GM19238 (cell line): ENCODE measurements around the gene ACOT8.
"Not testable (repeated sequence)": the region's sequence is repeated elsewhere in the genome, so short reads cannot be mapped to it uniquely, and the experiment has no call there.

Experiments used
- DNase-seq: peaks from one replicate; pipeline ENCODE4 v3.0.0; 2011; ENCODE audit warnings: low spot score; ENCODE audit not compliant: insufficient read length

ACOT8 gene

DNA sequence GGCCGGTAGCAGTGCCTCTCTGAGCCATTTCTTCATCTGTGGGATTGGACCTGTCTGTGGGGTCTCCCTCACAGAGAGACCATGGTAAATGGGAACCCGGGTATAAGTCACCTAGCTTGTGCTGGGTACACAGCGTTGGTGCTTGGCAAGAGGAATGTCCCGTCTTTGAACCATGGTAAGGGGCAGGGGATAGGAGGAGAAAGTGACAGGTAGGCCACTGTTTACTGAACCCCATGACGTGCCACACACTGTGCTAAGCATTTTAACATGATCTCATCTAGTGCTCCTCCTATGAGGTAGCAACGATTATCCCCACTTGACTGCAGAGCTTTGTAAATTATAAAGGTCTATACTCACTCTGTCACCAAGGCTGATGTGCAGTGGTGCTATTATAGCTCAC is 29.5 kb downstream of the ACOT8 start:
- no peak for DNase-seq

GRCh38 chr20:45827030-45827652 is 30.1 kb downstream of the ACOT8 start, which contains the start of gene TNNC2:
Gene TNNC2, minus strand, starts transcription at chr20:45827312. Its CDS starts 64 bp downstream, at chr20:45827248.
- no peak for DNase-seq

DNA sequence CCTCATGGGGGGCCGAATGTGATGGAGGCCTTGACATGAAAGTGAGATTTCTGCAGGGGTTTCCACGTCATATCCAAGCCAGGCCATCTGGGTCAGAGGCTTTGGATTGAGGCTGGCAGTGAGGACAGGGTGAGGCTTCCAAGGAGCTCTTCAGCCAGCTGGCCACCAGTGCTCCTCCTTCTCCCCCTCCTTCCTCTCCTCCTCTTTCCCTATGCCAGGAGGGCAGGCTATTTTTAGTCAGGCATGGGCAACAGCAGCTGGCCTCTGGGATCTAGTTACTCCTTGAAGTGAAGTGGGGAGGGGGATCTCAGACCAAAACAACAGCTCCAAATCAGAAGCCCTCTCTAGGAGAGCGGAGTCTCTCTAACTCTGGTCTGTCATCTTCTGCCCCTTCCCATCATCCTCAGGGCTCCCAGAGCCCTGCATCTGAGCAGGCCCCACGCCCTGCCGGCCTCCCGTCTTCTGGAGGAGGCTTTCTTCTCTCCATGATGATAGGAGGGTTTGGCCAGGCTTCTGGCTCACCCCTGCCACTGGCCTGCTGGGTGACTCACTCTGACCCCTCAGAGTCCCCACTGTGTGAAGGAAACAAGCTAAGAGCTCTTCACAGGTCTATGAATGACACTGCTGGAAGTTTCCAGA is 30.7 kb downstream of the ACOT8 start:
- DNase-seq: no peak

DNA sequence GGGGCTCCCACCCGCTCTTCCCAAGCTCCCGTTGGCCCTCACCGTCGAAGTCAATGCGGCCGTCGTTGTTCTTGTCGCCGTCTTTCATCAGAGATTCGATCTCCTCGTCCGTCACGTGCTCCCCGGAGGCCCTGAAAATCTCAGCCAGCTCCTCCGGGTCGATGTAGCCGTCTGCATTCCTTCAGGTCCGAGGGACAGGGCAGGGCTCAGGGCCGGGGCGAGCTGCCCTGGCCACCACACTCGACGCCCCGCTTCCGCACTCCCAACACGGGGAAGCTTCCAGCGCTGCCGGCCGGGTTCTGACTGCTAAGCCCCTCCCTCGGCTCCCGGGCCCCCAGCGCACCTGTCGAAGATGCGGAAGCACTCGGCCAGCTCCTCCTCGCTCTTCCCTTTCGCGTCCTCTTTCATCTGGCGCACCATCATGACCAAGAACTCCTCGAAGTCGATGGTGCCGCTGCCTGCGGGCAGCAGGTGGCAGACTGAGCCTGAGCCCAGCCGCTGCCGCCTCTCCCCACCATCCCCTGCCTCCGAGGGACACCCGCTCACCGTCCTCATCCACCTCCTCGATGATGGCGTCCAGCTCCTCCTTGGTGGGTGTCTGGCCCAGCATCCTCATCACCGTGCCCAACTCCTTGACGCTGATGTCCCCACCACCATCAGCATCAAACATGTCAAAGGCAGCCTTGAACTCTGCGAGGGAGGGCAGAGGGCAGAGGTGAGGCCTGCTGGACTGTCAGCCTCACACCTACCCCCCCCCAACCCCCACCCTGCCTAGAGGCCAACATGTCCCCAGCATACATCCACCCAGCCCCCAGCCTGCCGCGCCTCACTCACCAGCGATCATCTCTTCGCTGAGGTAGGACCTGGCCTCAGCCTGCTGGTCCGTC is 33.0 kb downstream of the ACOT8 start:
- DNase-seq: no peak

- no peak for DNase-seq
Observed at GRCh38 chr20:45822857-45823256, 34.3 kb downstream of the ACOT8 start.

GRCh38 chr20:45821947-45822346 is 35.2 kb downstream of the ACOT8 start:
- DNase-seq: no peak

GRCh38 chr20:45819466-45819865 is 37.7 kb downstream of the ACOT8 start:
- no peak for DNase-seq

DNA sequence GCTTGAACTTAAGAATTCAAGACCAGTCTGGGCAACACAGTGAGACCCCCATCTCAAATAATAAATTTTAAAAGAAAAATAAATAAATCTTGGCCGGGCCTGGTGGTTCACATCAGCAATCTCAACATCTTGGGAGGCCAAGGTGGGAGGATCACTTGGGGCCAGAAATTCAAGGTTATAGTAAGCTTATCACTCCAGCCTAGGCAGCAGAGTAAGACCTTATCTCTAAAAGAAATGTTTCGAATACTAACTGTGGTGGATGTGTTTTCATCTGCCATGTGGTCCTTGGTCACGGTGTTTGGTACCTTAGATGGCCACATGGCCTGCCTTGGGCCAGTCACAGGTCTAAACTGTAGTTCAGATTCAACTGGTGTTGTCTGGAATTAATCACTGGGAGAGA is 39.0 kb downstream of the ACOT8 start:
- DNase-seq: no peak

DNA sequence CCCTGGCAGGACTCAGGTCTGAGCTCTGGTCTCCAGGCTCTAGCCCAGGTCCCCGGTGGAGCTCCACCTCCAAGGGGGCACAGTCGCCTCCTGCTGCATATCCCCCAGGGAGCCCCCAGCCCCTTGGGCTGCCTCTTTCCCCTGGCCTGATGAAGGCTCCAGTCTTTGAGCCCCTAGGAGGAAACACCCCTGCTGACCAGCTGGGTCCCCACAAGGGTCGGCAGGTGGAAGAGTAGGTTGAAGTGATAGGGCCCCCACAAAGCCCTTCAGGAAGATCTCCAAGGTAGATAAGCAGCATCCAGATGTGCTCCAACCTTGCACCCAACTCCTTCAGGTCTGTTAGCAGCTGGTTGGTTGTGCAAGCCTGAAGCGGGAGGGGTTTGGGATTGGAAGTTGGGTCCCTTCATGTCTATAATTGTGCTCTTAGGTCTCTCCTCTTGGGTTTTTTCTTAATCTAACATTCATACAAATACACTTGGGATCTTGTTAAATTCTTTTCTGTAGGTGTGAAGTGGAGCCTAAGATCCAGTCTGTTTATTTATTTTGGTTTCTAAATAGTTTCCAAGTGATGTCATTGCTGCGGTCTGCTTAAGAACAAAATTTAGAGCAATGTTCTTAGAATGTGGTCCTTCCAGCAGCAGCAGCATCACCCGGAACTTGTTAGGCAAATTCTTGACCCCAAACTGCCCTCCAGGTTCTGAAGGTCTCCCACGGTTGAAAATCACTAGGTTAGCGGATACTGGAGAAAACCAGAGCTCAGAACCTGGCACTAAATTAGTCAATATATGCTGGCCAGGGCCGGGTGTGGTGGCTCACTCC is 39.6 kb downstream of the ACOT8 start:
- DNase-seq: no peak

- no peak for DNase-seq
Observed at GRCh38 chr20:45816951-45817350, 40.2 kb downstream of the ACOT8 start.

DNA sequence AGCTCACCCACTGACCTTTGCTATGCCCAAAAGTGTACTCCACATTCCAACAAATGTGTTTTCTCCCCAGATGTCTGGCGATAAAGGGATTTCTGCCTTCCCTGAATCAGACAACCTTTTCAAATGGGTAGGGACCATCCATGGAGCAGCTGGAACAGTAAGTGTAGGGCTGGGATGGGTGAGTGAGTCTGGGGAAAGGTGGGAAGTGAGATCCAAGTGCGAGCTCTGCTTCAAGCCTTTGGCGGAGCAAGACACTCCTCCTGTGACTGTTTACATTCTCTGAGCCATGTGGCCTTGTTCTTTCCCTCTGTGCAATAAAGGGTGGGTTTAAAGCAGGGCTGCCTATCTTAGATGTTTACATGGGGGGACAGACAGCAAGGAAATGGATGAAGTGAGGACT is 42.9 kb downstream of the ACOT8 start:
- DNase-seq: no peak

- DNase-seq: no peak
Observed at GRCh38 chr20:45813489-45813888, 43.7 kb downstream of the ACOT8 start.

- no peak for DNase-seq
Observed at GRCh38 chr20:45813006-45813340, 44.2 kb downstream of the ACOT8 start.

- DNase-seq: peak; percentile 98
Observed at GRCh38 chr20:45812157-45813005, 44.8 kb downstream of the ACOT8 start, which contains the start of gene UBE2C. Gene UBE2C, plus strand, starts transcription at chr20:45812644. Its CDS starts 52 bp downstream, at chr20:45812696.

- no peak for DNase-seq
Observed at GRCh38 chr20:45810191-45810970, 46.8 kb downstream of the ACOT8 start.

DNA sequence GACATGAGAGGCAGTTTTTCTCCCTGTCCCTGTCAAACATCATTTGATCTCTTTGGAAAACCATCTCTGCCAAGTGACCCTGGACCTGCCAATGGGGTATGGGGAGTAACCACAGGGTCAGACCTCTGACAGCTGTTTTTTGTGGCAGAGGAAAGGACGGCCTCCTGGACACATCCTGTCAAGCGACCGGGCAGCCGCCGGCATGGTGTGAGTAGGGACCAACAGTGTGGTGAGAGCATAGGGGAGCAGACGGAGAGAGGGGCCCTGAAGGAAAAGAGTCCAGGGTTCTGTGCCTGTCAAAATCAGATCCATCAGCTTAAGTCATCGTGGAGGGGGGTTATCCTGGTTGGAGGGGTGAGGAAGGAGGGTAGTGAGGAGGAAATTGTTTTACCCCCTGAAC is 55.3 kb downstream of the ACOT8 start:
- DNase-seq: no peak

DNA sequence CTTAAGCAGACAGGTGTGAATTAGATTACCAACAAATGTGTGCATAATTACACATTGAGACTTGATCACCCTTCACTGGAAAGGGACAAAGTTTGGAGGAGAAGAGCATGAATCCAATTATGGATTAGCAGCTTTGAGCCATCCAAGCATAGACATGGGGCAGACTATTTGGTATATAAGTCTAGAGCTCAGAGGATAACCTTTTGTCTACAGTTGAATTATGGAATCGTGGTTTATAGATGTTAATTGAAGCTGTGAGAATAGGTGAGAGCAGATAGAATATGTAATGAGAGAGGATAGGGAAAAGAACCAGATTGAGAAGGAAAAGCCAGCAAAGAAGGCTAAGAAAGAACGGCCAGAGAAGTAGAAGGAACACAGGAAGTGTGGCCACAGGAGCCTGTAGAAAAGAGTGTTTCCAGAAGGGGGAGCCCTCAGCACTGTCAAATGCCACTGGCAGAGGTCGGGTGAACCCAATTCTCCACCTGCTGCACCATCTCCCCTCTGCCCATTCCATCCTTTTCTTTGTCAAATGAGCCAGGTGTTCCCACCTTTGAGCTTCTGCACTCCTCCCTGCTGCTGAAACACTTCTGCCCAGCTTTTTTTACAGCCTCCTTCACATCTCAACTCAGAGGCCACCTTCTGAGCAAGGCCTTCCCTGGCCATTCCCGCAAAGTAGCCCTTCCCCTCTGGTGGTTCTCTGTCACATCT is 58.1 kb downstream of the ACOT8 start:
- DNase-seq: no peak

DNA sequence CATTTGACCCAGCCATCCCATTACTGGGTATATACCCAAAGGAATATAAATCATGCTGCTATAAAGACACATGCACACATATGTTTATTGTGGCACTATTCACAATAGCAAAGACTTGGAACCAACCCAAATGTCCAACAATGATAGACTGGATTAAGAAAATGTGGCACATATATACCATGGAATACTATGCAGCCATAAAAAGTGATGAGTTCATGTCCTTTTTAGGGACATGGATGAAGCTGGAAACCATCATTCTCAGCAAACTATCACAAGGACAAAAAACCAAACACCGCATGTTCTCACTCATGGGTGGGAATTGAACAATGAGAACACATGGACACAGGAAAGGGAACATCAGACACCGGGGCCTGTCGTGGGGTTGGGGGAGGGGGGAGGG is 59.2 kb downstream of the ACOT8 start:
- DNase-seq: not testable (repeated sequence)

GRCh38 chr20:45797510-45797909 is 59.7 kb downstream of the ACOT8 start:
- DNase-seq: not testable (repeated sequence)
